Measurements from ENCODE around the gene COL23A1. TPM values are rescaled to one million over a fixed set of nuclear protein-coding genes. Genes with fewer than 3 reads are reported as not detected.
A peak's percentile ranks its signal among the peaks of the same experiment; 100 is the strongest.

The COL23A1 gene
- total and polyA plus RNA-seq, 2 of the 13 experiments (the other 11 are each of a cell fraction or from before 2014, with no cell fraction given) = not detected

DNA sequence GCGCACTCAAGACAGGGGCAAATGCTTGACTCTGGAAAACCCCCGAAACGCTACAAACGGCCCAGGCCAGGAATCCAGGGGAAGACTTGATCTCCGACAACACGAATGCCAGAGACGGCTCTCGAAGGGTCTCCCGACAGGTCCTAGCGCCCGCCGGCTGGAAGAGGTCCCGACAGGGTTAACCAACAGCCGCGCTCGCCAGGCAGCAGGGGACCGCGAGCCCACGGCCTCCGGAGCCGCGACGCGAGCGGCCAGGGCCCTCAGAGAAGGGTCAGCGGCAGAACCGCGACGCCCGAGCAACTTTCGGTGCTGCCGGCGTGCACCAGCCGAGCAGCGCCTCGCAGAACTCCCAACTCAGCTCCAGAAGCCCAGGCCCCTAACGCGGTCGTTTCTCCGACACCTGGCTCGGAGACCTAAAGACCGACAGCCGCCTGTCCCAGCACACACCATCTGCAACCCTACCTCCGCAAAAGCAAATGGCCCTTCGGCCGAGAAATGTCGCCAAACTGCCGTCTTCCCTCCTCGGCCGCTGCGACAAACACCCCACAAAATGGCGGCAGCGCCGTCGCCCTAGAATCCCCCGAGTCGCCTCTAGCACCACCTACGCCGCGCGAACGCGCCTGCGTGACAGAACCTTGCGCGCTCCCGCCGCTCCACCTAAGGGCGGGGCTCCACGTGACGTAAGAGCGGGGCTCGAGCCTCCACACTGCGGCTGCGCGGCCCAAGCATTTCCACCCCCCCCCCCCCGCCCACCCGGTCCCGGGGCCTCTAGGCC is 36.5 kb upstream of the COL23A1 start, which contains the start of gene CLK4 (continued):
- TF ChIP-seq, protein P1, sequence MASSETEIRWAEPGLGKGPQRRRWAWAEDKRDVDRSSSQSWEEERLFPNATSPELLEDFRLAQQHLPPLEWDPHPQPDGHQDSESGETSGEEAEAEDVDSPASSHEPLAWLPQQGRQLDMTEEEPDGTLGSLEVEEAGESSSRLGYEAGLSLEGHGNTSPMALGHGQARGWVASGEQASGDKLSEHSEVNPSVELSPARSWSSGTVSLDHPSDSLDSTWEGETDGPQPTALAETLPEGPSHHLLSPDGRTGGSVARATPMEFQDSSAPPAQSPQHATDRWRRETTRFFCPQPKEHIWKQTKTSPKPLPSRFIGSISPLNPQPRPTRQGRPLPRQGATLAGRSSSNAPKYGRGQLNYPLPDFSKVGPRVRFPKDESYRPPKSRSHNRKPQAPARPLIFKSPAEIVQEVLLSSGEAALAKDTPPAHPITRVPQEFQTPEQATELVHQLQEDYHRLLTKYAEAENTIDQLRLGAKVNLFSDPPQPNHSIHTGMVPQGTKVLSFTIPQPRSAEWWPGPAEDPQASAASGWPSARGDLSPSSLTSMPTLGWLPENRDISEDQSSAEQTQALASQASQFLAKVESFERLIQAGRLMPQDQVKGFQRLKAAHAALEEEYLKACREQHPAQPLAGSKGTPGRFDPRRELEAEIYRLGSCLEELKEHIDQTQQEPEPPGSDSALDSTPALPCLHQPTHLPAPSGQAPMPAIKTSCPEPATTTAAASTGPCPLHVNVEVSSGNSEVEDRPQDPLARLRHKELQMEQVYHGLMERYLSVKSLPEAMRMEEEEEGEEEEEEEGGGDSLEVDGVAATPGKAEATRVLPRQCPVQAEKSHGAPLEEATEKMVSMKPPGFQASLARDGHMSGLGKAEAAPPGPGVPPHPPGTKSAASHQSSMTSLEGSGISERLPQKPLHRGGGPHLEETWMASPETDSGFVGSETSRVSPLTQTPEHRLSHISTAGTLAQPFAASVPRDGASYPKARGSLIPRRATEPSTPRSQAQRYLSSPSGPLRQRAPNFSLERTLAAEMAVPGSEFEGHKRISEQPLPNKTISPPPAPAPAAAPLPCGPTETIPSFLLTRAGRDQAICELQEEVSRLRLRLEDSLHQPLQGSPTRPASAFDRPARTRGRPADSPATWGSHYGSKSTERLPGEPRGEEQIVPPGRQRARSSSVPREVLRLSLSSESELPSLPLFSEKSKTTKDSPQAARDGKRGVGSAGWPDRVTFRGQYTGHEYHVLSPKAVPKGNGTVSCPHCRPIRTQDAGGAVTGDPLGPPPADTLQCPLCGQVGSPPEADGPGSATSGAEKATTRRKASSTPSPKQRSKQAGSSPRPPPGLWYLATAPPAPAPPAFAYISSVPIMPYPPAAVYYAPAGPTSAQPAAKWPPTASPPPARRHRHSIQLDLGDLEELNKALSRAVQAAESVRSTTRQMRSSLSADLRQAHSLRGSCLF (CRISPR knock-in tag; IDR thresholded peaks at IDR 0.05; ENCODE audit: borderline replicate concordance) = peak; percentile 49; the same call in 1 of the 2 replicates
- TF ChIP-seq KLF15 (CRISPR knock-in tag; IDR thresholded peaks at IDR 0.05; ENCODE audit: borderline replicate concordance) (peak; percentile 29; the same call in 1 of the 2 replicates), ZBTB8A (CRISPR knock-in tag; IDR thresholded peaks at IDR 0.05; ENCODE audit: borderline replicate concordance, low read depth) (no peak), REST (IDR thresholded peaks at IDR 0.05; ENCODE audit: borderline replicate concordance in 1 of 2, low read depth in 1 of 2, low read length in 2 of 2) (peak in 1 of 2 experiments; percentile 52; a peak in 1 of 4 replicates), SOX13 (IDR thresholded peaks at IDR 0.05) (peak; percentile 32; the same call in 1 of the 2 replicates), SOX13 (CRISPR knock-in tag; conservative IDR thresholded peaks at IDR 0.05 in 1 of 2, IDR thresholded peaks at IDR 0.05 in 1 of 2) (no peak), YEATS4 (CRISPR knock-in tag; IDR thresholded peaks at IDR 0.05; ENCODE audit: borderline replicate concordance) (peak; percentile 85; the same call in 1 of the 2 replicates), ATF6 (CRISPR knock-in tag; conservative IDR thresholded peaks at IDR 0.05) (no peak)
- TF ChIP-seq, protein P2, sequence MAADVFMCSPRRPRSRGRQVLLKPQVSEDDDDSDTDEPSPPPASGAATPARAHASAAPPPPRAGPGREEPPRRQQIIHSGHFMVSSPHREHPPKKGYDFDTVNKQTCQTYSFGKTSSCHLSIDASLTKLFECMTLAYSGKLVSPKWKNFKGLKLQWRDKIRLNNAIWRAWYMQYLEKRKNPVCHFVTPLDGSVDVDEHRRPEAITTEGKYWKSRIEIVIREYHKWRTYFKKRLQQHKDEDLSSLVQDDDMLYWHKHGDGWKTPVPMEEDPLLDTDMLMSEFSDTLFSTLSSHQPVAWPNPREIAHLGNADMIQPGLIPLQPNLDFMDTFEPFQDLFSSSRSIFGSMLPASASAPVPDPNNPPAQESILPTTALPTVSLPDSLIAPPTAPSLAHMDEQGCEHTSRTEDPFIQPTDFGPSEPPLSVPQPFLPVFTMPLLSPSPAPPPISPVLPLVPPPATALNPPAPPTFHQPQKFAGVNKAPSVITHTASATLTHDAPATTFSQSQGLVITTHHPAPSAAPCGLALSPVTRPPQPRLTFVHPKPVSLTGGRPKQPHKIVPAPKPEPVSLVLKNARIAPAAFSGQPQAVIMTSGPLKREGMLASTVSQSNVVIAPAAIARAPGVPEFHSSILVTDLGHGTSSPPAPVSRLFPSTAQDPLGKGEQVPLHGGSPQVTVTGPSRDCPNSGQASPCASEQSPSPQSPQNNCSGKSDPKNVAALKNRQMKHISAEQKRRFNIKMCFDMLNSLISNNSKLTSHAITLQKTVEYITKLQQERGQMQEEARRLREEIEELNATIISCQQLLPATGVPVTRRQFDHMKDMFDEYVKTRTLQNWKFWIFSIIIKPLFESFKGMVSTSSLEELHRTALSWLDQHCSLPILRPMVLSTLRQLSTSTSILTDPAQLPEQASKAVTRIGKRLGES (CRISPR knock-in tag; IDR thresholded peaks at IDR 0.05; ENCODE audit: borderline replicate concordance) = no peak
- TF ChIP-seq, protein P3, sequence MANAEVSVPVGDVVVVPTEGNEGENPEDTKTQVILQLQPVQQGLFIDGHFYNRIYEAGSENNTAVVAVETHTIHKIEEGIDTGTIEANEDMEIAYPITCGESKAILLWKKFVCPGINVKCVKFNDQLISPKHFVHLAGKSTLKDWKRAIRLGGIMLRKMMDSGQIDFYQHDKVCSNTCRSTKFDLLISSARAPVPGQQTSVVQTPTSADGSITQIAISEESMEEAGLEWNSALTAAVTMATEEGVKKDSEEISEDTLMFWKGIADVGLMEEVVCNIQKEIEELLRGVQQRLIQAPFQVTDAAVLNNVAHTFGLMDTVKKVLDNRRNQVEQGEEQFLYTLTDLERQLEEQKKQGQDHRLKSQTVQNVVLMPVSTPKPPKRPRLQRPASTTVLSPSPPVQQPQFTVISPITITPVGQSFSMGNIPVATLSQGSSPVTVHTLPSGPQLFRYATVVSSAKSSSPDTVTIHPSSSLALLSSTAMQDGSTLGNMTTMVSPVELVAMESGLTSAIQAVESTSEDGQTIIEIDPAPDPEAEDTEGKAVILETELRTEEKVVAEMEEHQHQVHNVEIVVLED (CRISPR knock-in tag; IDR thresholded peaks at IDR 0.05; ENCODE audit: borderline replicate concordance) = peak; percentile 51; the same call in 1 of the 2 replicates
